ENCODE results near the gene FGD5. TPM values are rescaled to one million over a fixed set of nuclear protein-coding genes. Genes with fewer than 3 reads are reported as not detected.

Gene FGD5
- total RNA-seq, 1 donor from 2014 or later: 16.2 TPM

- Histone ChIP-seq H3K9me3 (no peaks in the 10 kb centered on the region), H3K4me1 (no peaks in the 10 kb centered on the region), H3K36me3 (no peaks in the 10 kb centered on the region), H3K27ac (no peak overlapping the region), H3K4me3 (no peak overlapping the region), H3K27me3 (no peaks in the 10 kb centered on the region)
- no peak for DNase-seq (ENCODE audit: extremely low spot score in 2 of 2)
- no peak for TF ChIP-seq POLR2A (IDR thresholded peaks at IDR 0.05)
- intact Hi-C loops (cut with DNase I): no loop called here
These were observed 67.3 kb downstream of the FGD5 start for GRCh38 chr3:14886101-14886500.

- DNase-seq (ENCODE audit: extremely low spot score in 2 of 2): no peak
- no peak overlapping the region for H3K4me3 ChIP-seq
- TF ChIP-seq POLR2AphosphoS5 (IDR thresholded peaks at IDR 0.05; ENCODE audit: insufficient read depth in 1 of 2, low read depth in 1 of 2): no peak
- TF ChIP-seq CTCF (IDR thresholded peaks at IDR 0.05): no peak
- TF ChIP-seq POLR2A (IDR thresholded peaks at IDR 0.05): no peak
- no peaks in the 10 kb centered on the region for H3K9me3 ChIP-seq
- no peak overlapping the region for H3K27ac ChIP-seq
- no peaks in the 10 kb centered on the region for H3K36me3 ChIP-seq
- no peaks in the 10 kb centered on the region for H3K27me3 ChIP-seq
- intact Hi-C loops (cut with DNase I): no loop called here
- no peaks in the 10 kb centered on the region for H3K4me1 ChIP-seq
These were observed 70.4 kb downstream of the FGD5 start for GRCh38 chr3:14889205-14889604.

GRCh38 chr3:14889943-14890342 lies 71.2 kb downstream of the FGD5 start:
- Histone ChIP-seq H3K4me3 (no peak overlapping the region), H3K36me3 (no peaks in the 10 kb centered on the region), H3K9me3 (no peaks in the 10 kb centered on the region), H3K27me3 (no peaks in the 10 kb centered on the region), H3K27ac (no peak overlapping the region), H3K4me1 (no peaks in the 10 kb centered on the region)
- no peak for TF ChIP-seq POLR2A (IDR thresholded peaks at IDR 0.05)
- no peak for TF ChIP-seq POLR2AphosphoS5 (IDR thresholded peaks at IDR 0.05; ENCODE audit: insufficient read depth in 1 of 2, low read depth in 1 of 2)
- no peak for TF ChIP-seq CTCF (IDR thresholded peaks at IDR 0.05)
- DNase-seq (ENCODE audit: extremely low spot score in 2 of 2): no peak
- intact Hi-C loops (cut with DNase I): no loop called here

GRCh38 chr3:14890476-14890875 lies 71.7 kb downstream of the FGD5 start:
- TF ChIP-seq POLR2AphosphoS5 (IDR thresholded peaks at IDR 0.05; ENCODE audit: insufficient read depth in 1 of 2, low read depth in 1 of 2) (no peak), POLR2A (IDR thresholded peaks at IDR 0.05) (no peak), CTCF (IDR thresholded peaks at IDR 0.05) (no peak)
- no peaks in the 10 kb centered on the region for H3K36me3 ChIP-seq
- no peaks in the 10 kb centered on the region for H3K9me3 ChIP-seq
- DNase-seq (ENCODE audit: extremely low spot score in 2 of 2): no peak
- H3K4me3 ChIP-seq: no peak overlapping the region
- H3K27ac ChIP-seq: no peak overlapping the region
- no peaks in the 10 kb centered on the region for H3K4me1 ChIP-seq
- intact Hi-C loops (cut with DNase I): no loop called here
- no peaks in the 10 kb centered on the region for H3K27me3 ChIP-seq

GRCh38 chr3:14891135-14892132 lies 72.7 kb downstream of the FGD5 start:
- no peak overlapping the region for H3K4me3 ChIP-seq
- no peaks in the 10 kb centered on the region for H3K9me3 ChIP-seq
- intact Hi-C loops (cut with DNase I): no loop called here
- H3K27ac ChIP-seq: no peak overlapping the region
- H3K36me3 ChIP-seq: no peaks in the 10 kb centered on the region
- no peak for DNase-seq (ENCODE audit: extremely low spot score in 2 of 2)
- no peaks in the 10 kb centered on the region for H3K27me3 ChIP-seq
- no peaks in the 10 kb centered on the region for H3K4me1 ChIP-seq
- TF ChIP-seq CTCF (IDR thresholded peaks at IDR 0.05): no peak
- TF ChIP-seq POLR2AphosphoS5 (IDR thresholded peaks at IDR 0.05; ENCODE audit: insufficient read depth in 1 of 2, low read depth in 1 of 2): no peak
- TF ChIP-seq POLR2A (IDR thresholded peaks at IDR 0.05): no peak

Data from vagina (tissue), 2 donors.